HEK293T (cell line): Measurements from ENCODE around the gene PGAM2.

ENCODE experiments used
- CTBP1 ChIP-seq: fragments of 450-650 bp; IDR thresholded peaks from 2 replicates; pipeline ENCODE4 v1.6.1; 2016; ENCODE audit warnings: borderline replicate concordance
- ELF4 ChIP-seq: fragments of 450-650 bp; IDR thresholded peaks from 2 replicates; pipeline ENCODE4 v1.6.1; 2017; ENCODE audit warnings: antibody characterized with exemption
- FOXA1 ChIP-seq: fragments of 450-650 bp; IDR thresholded peaks from 2 replicates; pipeline ENCODE4 v1.6.1; 2016; ENCODE audit warnings: mild to moderate bottlenecking
- FOXM1 ChIP-seq: fragments of 450-650 bp; IDR thresholded peaks from 2 replicates; pipeline ENCODE4 v1.6.1; 2017; ENCODE audit warnings: mild to moderate bottlenecking, borderline replicate concordance
- HDGF ChIP-seq: fragments of 450-650 bp; IDR thresholded peaks from 2 replicates; pipeline ENCODE4 v1.6.1; 2017; ENCODE audit warnings: antibody characterized with exemption, borderline replicate concordance
- SP1 ChIP-seq: fragments of 450-650 bp; IDR thresholded peaks from 2 replicates; pipeline ENCODE4 v1.6.1; 2017
- SUZ12 ChIP-seq: fragments of 450-650 bp; IDR thresholded peaks from 2 replicates; pipeline ENCODE4 v1.6.1; 2016; ENCODE audit warnings: mild to moderate bottlenecking
- ZNF384 ChIP-seq: fragments of 450-650 bp; IDR thresholded peaks from 2 replicates; pipeline ENCODE4 v1.6.1; 2016
- TF ChIP-seq, protein P1 (sequence below): fragments of 450-650 bp; IDR thresholded peaks from 2 replicates; pipeline ENCODE4 v1.6.1; 2016

DNA sequence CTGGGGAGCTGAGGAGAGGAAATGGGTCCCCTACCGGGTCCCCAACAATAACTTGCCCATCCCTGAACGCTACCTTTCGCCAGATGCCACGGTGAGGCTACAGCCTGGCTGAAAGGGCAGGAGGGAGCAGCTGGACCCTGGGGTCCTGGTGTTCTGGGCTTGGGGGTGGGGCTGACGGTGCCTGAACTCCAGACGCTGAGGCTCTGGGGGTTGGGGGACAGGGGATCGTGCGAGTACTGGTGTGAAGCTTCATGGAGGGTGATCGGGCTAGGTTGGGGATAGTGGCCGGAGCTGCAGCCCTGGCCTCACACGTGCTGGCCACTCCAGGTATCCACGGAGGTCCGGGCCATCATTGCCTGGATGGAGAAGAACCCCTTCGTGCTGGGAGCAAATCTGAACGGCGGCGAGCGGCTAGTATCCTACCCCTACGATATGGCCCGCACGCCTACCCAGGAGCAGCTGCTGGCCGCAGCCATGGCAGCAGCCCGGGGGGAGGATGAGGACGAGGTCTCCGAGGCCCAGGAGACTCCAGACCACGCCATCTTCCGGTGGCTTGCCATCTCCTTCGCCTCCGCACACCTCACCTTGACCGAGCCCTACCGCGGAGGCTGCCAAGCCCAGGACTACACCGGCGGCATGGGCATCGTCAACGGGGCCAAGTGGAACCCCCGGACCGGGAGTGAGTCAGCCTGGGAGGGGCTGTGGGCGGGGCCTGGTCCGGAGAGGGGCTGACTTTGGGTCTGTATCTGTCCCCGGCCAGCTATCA, 47.0 kb upstream of the PGAM2 start:
- TF ChIP-seq SUZ12 (no peak), HDGF (no peak), ZNF384 (no peak), CTBP1 (no peak), SP1 (no peak), FOXM1 (no peak), ELF4 (no peak), FOXA1 (no peak)
- TF ChIP-seq, protein P1, sequence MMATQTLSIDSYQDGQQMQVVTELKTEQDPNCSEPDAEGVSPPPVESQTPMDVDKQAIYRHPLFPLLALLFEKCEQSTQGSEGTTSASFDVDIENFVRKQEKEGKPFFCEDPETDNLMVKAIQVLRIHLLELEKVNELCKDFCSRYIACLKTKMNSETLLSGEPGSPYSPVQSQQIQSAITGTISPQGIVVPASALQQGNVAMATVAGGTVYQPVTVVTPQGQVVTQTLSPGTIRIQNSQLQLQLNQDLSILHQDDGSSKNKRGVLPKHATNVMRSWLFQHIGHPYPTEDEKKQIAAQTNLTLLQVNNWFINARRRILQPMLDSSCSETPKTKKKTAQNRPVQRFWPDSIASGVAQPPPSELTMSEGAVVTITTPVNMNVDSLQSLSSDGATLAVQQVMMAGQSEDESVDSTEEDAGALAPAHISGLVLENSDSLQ, result no peak
